T-helper 2 cell treated with Interferon-gamma antibody and Interleukin-4, amounts not matched to agents 100 ng/mL and 5 ng/mL, for 36 hours (primary cell): ENCODE measurements around the gene EP400. TPM values are rescaled to one million over a fixed set of nuclear protein-coding genes. Genes with fewer than 3 reads are reported as not detected.
"Not testable (repeated sequence)": the region's sequence is repeated elsewhere in the genome, so short reads cannot be mapped to it uniquely, and the experiment has no call there.

Source experiments
- intact Hi-C: fragments of 100-400 bp; cut with micrococcal nuclease; formaldehyde crosslinking; loops from one replicate; pipeline ENCODE4 v1.15.1; 2023
- total RNA-seq: library from RNA; stranded (reverse); gene quantifications from 2 replicates; pipeline ENCODE4 v1.2.3, GENCODE V29; 2022

Gene EP400
- total RNA-seq, 1 donor from 2014 or later: 56.4 TPM

DNA sequence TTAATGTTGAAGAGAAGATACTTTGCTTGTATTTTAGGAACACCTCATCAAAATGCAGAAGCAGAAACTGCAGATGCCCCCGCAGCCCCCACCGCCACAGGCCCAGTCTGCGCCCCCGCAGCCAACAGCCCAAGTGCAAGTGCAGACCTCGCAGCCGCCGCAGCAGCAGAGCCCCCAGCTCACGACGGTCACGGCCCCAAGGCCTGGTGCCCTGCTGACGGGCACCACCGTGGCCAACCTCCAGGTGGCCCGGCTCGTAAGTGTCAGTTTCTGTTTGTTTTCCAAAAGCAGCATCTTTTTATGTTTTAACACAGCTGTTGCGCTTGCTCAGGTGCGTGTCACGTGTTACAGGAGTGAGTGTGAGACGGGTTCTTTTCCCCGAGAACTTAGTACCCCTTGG lies 114.9 kb downstream of the EP400 start:
- intact Hi-C loops: no loop called here

DNA sequence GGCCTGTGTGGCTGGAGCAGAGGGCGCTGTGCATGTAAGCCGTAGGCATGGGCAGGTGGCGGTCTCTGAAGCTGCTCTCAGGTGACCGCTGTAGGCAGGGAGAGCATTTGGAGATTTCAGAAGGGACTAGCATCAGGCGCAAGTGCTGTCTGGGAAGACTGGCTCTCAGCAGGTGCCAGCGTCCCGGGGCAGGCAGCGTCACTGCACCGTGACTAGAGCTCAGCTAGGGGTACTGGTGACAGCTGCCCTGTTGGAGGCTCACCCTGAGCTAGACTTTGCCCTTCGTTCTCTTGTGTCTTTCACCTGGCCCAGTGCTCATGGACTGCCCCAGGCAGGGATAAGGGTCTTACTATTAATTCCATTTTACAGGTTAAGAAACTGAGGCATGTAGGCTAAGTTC lies 115.5 kb downstream of the EP400 start:
- intact Hi-C loops: no loop called here

DNA sequence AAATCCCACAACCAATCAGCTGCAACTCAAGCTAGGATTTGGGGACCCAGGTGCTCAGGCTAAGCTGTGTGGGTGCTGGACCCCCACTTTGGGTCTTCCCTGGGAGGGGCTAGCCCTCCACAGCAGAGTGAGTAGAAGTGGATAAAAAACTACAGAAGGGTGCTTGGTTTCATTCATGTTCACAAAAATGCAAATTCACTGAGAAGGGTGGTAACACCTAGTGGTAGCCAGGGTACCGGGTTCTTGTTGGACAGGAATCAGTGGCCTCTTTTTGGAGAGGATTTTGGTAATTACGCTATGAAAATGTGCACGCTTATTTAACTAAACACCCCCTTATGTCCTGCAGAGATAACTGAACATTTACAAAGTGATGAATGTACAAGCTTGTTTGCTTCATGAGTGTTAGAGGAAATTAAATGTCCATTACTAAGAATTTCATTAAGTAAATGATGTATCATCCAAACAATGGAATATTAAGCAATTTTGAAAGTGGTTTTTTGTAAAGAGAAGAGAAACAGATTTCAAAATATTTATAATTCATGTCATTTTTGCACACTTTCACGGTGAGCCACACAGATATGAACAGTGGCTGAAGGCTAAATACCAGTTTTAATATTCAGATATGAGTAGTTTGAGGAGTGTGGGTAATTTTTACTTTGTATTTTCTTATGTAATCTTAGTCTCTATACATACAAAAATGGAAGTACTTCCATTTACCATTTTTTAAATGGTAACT lies 116.0 kb downstream of the EP400 start:
- intact Hi-C loops: loop anchor here (1.0 kb wide), 1 partner anchor 19 kb away; no protein-coding TSS in a partner anchor

DNA sequence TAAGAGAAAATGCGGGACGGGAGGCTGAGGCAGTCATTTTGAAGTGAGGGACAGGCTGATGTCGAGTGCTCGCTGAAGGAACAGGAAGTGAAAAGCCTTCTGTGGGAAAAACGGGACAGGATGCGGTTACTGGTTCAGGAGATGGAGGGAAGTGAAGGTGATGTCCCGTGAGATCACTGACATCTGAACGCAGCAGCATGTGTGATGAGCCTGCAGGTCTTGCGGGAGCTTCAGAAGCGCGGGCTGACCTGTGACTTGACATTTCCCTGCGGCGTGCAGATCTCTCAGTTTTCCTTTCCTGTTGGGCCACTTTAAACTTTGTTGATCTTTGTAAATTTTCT lies 116.6 kb downstream of the EP400 start:
- intact Hi-C loops: loop anchor here (1.0 kb wide), 1 partner anchor 18 kb away; no protein-coding TSS in a partner anchor

GRCh38 chr12:132066749-132067148 lies 117.0 kb downstream of the EP400 start:
- intact Hi-C loops: loop anchor here (1.0 kb wide), 1 partner anchor 18 kb away; no protein-coding TSS in a partner anchor

GRCh38 chr12:132067182-132067581 lies 117.4 kb downstream of the EP400 start:
- intact Hi-C loops: no loop called here

- intact Hi-C loops: no loop called here
Measured at GRCh38 chr12:132068250-132068649, 118.5 kb downstream of the EP400 start.

DNA sequence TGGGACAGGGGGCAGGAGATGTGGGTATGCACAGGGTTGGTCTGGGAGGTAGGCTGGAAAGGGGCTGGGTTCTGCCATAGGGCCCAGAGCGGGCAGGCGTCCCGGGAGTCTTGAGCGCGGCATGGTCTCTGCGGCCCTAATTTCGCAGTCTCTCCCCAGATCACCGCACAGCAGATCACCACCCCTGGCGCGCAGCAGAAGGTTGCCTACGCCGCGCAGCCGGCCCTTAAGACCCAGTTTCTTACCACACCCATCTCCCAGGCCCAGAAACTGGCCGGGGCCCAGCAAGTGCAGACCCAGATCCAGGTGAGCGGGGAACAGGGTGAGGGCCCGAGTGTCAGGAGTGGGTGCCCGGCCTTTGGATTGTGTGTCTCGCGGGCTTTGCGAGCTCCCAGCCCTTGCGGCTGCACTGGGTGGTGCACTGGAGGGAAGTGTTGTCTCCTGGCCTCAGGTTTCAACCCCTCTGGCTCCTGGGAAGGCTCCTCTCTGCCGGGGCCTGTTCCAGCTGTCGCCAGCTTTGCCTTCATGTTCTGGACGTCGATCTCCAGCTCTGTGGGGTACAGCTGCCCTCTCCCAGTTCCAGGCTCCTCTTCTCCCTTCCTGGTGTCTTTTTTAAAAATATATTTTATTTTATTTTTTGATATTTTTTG lies 119.7 kb downstream of the EP400 start:
- intact Hi-C loops: no loop called here

DNA sequence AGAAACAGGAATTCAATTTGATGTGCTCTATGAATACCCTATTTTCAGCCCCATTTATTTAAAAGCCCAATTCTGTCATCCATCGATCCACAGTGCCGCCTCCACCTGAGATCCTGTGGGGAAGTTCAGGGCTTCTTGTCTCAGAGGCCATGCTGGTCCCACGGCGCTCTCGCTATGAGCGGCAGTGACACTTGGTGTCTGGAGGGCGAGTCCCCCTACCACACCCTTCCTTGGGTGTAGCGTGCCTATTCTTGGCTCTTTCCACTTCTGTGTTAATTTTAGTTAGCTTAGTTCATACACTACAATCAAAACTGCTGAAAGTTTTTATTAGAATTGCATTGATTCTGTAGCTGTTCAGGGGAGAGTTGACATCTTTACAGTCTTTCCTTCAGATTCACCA lies 120.6 kb downstream of the EP400 start:
- intact Hi-C loops: no loop called here

DNA sequence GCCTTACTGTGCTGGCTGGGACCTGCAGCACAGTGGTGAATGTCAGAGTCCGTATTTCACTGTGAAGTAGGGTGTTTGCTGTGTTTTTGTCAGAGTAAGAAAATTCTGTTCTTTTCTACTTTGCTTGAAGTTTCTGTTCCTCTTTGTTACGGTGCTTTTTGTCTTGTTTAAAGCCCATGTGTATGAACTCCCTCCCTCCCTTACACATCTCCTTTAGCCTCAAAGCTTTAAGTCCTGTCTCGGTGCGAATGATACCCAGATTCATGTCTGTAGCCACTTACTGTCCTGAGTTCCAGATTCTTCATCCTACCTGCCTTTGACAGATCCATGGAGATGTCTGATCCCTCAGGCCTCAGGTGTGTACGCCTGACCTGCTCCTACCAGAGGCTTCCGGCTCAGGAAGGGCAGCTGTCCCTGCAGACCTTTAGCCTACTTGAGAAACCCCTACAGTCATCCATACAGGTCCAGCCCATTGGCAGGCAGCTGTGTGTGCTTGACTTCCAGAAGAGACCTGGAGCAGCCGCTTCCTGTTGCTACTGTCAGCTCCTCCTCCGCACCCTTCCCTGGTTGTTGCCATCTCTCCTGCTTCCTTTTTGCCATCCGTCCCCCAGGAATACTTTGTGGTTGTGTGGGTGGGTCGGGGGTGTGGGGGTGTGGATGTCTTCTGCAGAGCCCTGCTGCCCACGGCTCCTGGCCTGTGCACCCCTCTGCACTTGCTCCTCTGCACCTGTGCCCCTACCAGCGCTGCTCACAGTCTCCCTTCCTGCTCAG lies 121.5 kb downstream of the EP400 start:
- intact Hi-C loops: no loop called here

GRCh38 chr12:132071830-132072384 lies 122.2 kb downstream of the EP400 start:
- intact Hi-C loops: no loop called here

DNA sequence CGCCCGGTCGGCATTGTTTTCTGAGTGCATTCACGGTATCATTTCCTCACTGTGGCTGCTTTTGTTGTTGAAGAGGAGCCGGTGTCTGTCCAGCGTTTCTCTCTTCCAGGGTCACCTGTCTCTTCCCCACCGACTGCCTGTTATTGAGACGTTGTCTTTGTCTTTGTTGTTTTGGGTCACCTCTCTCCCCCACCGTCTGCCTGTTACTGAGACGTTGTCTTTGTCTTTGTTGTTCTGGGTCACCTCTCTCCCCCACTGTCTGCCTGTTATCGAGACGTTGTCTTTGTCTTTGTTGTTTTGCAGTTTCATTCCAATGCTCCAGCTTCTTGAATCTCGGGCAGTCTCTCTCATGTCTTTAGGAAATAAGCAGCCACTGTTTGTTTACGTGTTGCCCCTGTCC lies 124.5 kb downstream of the EP400 start:
- intact Hi-C loops: no loop called here

GRCh38 chr12:132075026-132075713 lies 125.4 kb downstream of the EP400 start:
- intact Hi-C loops: no loop called here

- intact Hi-C loops: no loop called here
Measured at GRCh38 chr12:132075714-132076553, 126.2 kb downstream of the EP400 start.

- intact Hi-C loops: no loop called here
Measured at GRCh38 chr12:132076711-132077110, 127.0 kb downstream of the EP400 start.

DNA sequence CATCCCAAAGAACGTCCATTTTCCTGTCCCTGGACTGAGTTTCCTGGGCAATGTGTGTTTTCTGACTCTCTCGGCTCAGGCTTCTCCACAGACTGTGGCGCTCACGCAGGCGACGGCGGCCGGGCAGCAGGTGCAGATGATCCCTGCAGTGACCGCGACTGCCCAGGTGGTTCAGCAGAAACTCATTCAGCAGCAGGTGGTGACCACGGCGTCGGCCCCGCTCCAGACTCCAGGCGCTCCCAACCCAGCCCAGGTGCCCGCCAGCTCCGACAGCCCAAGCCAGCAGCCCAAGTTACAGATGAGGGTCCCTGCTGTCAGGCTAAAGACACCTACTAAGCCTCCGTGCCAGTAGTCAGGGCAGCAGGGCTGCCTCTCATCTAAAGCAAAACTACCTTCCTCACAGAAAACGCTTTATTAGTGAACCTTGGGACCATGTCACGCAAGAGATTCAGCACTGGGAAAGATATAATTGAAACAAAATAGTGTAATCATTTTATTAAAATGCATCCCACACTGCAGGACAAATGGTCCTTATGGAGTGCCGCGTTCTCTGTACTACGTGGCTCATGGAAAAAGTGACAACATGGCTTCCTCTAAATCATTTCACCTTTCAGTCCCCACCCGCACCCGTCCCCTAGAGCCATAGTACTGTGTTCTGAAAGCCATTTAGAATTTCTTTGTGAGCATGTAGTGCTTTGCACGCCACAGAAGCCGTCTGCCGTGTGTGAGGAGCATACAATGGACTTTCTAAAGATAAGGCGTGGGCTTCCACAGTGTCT lies 127.8 kb downstream of the EP400 start:
- intact Hi-C loops: no loop called here

GRCh38 chr12:132078190-132078589 lies 128.4 kb downstream of the EP400 start:
- intact Hi-C loops: no loop called here

DNA sequence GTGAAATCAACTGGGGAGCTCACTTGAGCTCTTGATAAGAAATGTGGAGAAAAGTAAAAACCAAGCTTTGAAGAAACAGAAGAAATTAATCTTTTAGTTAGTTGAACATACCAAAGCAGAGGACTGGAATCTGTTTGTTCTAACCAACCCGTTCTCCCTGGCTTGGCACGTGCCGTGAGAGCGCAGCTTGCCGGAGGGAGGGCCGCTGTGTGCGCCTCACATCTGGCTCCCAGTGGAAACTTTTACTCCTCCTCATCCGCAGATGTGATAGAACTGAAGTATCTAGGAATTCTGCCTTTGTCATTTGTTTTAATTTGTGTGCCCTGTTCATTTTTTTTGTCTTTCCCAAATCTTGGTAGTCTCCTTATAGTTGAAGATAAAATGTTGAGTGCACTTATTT lies 129.5 kb downstream of the EP400 start:
- intact Hi-C loops: no loop called here

DNA sequence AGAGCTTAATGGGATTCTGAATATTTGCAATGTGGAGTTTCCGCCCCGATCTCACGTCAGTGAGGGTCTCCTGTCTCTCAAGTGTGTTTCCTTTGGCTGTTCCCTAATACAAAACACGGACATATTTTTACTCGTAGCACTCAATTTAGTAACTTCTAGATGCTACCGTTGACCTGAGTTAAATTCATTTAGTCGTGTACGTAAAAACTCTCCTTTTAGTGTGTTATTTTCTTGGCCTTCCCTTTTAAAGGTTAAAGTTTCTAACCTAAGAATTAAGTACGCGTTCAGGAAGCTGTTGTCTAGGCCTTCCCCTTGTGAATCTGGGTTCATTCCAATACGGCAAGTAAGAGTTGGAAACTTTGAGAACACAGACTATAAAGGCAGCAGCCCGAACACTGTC lies 130.0 kb downstream of the EP400 start:
- intact Hi-C loops: no loop called here

DNA sequence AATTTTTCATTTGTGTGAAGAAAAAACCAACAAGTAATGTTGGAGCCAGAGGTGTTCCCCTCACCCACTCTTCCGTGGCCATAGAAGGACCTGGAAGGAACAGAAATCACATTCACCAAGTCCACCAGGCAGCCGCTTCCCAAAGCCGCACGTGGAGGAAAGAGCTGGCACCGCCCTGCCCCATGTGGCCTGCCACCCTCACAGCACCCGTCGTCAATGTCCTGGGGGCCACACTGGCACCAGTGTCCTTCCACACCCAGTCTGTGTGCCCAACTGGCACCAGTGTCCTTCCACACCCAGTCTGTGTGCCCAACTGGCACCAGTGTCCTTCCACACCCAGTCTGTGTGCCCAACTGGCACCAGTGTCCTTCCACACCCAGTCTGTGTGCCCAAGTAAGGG lies 130.8 kb downstream of the EP400 start:
- intact Hi-C loops: not testable (repeated sequence)
